ENCODE results near the gene TRIM7. TPM values are rescaled to one million over a fixed set of nuclear protein-coding genes. Genes with fewer than 3 reads are reported as not detected.

TRIM7 gene
- total and polyA plus RNA-seq, 12 donors: 0.55 to 6.3 (median 3.8) TPM

- Histone ChIP-seq H3K4me3 (no peak overlapping the region), H3K9me3 (replicated peaks in 1 of 3) (no peaks in the 10 kb centered on the region), H3K4me1 (replicated peaks in 1 of 2) (no peaks in the 10 kb centered on the region), H3K27me3 (no peaks in the 10 kb centered on the region), H3K36me3 (replicated peaks in 1 of 2) (peaks cover 4 to 83% of the 10 kb centered on the region in 2 donors), H3K27ac (no peak overlapping the region)
- intact Hi-C loops (cut with DNase I): no loop called here
- 43 to 78% (median 70%) methylated on average over 7 to 22 of the region's 22 CpGs for WGBS, 4 donors
- no peak for DNase-seq
- TF ChIP-seq CTCF (IDR thresholded peaks at IDR 0.05) (no peak), POLR2A (IDR thresholded peaks at IDR 0.05) (no peak)
Measured at GRCh38 chr5:181234455-181235306, 29.7 kb upstream of the TRIM7 start.

- 87 to 96% (median 89%) methylated on average over 5 to 24 of the region's 24 CpGs for WGBS, 4 donors
- Histone ChIP-seq H3K36me3 (replicated peaks in 1 of 2) (peaks cover 4 to 79% of the 10 kb centered on the region in 2 donors), H3K4me1 (replicated peaks in 1 of 2) (no peaks in the 10 kb centered on the region), H3K27ac (no peak overlapping the region), H3K27me3 (no peaks in the 10 kb centered on the region), H3K4me3 (no peak overlapping the region), H3K9me3 (replicated peaks in 1 of 3) (no peaks in the 10 kb centered on the region)
- DNase-seq: no peak
- TF ChIP-seq POLR2A (IDR thresholded peaks at IDR 0.05): no peak
- no peak for TF ChIP-seq CTCF (IDR thresholded peaks at IDR 0.05)
- intact Hi-C loops (cut with DNase I): no loop called here
Measured at GRCh38 chr5:181233801-181234454, 28.9 kb upstream of the TRIM7 start.

GRCh38 chr5:181233088-181233800 lies 28.2 kb upstream of the TRIM7 start:
- peaks cover 0 to 72% of the 10 kb centered on the region in 2 donors for H3K36me3 ChIP-seq (replicated peaks in 1 of 2)
- intact Hi-C loops (cut with DNase I): no loop called here

More at GRCh38 chr5:181233088-181233800, 28.2 kb upstream of the TRIM7 start:
- no peak overlapping the region for H3K27ac ChIP-seq
- 78 to 86% (median 82%) methylated on average over 16 of the region's 16 CpGs for WGBS, 4 donors
- H3K27me3 ChIP-seq: no peaks in the 10 kb centered on the region
- no peak for DNase-seq
- no peak for TF ChIP-seq POLR2A (IDR thresholded peaks at IDR 0.05)
- no peak for TF ChIP-seq CTCF (IDR thresholded peaks at IDR 0.05)
- no peak overlapping the region for H3K4me3 ChIP-seq
- no peaks in the 10 kb centered on the region for H3K4me1 ChIP-seq (replicated peaks in 1 of 2)
- no peaks in the 10 kb centered on the region for H3K9me3 ChIP-seq (replicated peaks in 1 of 3)

Data from adrenal gland (tissue), 12 donors.